D721Med (cell line): ENCODE measurements around the gene TAF1D.

ENCODE experiments used
- DNase-seq: peaks from one replicate; pipeline ENCODE4 v3.0.0; 2011; ENCODE audit warnings: low spot score; ENCODE audit not compliant: insufficient read length
- FAIRE-seq: peaks from 2 replicates; lab custom pipeline; 2011; peaks lifted over from hg19 to GRCh38; lab: Jason Lieb, UNC
- TF ChIP-seq, protein P1 (sequence below): IDR thresholded peaks from 2 replicates; pipeline ENCODE4 v1.5.1; 2012; ENCODE audit warnings: mild to moderate bottlenecking, control low read depth; ENCODE audit not compliant: insufficient read depth; ENCODE audit errors: missing control alignments

TAF1D gene

DNA sequence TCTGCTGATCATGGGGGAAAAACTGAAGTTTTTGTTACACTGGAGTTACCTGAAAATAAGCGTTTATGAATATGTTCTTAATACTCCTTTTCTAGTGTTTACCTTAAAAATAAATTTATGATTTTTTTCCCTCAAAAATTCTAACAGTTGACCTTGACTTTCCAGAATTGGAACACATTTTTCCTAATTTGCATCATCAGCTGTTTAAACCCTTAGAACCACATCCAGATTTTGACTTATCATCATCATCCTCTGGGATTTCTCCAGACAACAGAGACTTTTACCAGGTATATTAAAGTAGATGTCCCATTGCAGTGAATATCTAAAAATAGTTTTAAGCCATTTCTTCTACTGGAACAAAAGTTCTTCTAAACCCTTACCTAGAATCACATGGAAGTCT lies 17.2 kb downstream of the TAF1D start:
- no peak for DNase-seq
- no peak for FAIRE-seq
- TF ChIP-seq, protein P1, sequence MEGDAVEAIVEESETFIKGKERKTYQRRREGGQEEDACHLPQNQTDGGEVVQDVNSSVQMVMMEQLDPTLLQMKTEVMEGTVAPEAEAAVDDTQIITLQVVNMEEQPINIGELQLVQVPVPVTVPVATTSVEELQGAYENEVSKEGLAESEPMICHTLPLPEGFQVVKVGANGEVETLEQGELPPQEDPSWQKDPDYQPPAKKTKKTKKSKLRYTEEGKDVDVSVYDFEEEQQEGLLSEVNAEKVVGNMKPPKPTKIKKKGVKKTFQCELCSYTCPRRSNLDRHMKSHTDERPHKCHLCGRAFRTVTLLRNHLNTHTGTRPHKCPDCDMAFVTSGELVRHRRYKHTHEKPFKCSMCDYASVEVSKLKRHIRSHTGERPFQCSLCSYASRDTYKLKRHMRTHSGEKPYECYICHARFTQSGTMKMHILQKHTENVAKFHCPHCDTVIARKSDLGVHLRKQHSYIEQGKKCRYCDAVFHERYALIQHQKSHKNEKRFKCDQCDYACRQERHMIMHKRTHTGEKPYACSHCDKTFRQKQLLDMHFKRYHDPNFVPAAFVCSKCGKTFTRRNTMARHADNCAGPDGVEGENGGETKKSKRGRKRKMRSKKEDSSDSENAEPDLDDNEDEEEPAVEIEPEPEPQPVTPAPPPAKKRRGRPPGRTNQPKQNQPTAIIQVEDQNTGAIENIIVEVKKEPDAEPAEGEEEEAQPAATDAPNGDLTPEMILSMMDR, result no peak

DNA sequence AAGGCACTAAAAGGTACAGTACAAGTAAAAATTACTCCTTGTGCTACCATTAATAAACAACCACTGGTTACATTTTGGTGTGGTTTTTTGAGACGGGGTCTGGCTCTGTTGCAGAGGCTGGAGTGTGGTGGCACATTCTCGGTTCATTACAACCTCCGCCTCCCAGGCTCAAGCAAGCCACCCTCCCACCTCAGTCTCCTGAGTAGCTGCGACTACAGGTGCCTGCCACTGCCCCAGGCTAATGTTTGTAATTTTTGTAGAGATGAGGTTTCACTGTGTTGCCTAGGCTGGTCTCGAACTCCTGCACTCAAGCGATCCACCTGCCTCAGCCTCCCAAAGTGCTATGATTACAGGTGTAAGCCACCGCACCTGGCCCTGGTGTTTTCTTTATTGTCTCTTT lies 20.8 kb downstream of the TAF1D start:
- no peak for DNase-seq
- TF ChIP-seq, protein P1, result no peak
- FAIRE-seq, result no peak

DNA sequence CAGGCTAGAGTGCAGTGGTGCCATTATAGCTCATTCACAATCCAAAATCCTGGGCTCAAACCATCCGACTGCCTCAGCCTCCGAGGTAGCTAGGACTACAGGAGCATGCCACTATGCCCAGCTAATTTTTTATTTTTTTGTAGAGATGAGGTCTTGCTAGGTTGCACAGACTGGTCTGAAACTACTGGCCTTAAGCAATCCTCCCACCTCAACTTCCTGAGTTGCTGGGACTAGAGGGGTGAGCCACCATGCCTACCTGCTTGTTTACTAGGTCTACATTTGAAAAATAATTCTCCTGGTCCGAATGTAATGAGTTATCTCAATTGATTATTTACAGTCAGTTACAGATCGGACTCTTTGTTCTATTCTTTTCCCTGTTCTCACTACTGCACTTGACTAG lies 22.0 kb downstream of the TAF1D start:
- TF ChIP-seq, protein P1, result no peak
- no peak for FAIRE-seq
- no peak for DNase-seq

DNA sequence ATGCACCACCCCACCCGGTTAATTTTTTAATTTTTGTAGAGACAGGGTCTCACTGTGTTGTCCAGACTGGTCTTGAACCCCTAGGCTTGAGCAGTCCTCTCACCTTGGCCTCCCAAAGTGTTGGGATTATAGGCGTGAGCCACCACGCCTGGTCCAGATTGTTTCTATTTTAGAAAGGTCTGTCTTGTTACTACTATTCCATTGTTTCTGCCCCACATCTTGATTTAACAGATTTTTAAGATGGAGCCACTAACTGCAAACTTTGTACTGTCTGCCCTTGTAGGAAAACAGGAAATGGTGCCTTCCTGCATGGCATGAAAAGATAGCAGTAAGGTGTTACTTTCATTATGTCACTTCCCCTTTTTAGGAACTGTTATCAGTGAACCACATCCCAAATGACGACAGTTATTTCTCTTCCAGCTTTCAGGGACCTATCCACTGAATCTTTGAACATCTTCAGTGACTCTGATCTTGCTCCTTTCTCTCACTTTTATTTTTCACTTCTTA lies 23.2 kb downstream of the TAF1D start:
- no peak for DNase-seq
- no peak for FAIRE-seq
- TF ChIP-seq, protein P1, result no peak

DNA sequence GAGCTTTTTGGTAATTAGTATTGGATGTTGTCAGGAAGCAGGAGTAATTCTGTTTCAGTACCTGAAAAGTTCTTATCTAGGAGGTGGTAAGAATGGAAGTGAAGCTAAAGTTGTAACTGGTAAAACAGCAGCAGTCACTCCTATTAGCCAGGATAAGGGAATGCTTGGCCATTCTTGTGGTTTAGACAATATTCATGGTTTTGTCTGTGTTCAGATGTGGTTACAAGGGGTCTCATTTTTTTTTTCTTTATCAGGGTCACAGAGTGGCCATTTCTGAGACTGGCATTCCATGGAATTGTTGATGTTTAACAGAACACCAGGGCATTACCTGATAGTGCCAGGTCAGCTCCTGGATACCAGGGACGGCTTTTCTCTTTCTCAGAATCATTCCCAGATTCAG lies 23.8 kb downstream of the TAF1D start:
- no peak for FAIRE-seq
- no peak for DNase-seq

DNA sequence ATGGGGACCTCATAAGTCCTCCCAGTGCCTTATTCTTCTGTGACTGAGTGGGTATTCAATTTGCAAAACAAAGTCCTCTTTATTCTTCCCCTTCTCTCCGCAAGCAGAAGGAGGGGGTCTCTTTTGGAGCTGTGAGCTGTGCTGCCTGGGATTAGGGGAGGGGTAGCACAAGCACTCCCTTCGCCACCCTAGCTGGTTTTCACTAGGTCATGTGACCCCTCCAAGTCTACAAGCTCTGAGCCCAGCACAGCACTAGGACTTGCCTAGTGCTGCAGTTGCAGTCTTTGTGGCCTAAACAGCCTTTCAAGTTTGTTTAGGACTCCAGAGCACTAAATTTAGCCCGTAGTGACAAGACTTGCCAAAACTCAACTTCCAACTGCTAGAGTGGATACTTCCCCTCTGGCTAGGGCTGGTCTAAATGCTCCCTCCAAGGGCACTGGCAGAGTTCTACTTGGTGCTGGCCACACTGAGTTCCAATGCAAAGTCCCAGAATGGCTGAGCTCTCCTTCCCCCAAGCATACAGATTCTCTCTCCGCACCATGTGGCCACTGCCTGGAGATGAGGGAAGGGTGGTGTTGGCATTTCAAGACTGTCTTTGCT lies 25.4 kb downstream of the TAF1D start:
- TF ChIP-seq, protein P1, result no peak

More for the DNA sequence above, 23.8 kb downstream of the TAF1D start:
- TF ChIP-seq, protein P1, result no peak

DNA sequence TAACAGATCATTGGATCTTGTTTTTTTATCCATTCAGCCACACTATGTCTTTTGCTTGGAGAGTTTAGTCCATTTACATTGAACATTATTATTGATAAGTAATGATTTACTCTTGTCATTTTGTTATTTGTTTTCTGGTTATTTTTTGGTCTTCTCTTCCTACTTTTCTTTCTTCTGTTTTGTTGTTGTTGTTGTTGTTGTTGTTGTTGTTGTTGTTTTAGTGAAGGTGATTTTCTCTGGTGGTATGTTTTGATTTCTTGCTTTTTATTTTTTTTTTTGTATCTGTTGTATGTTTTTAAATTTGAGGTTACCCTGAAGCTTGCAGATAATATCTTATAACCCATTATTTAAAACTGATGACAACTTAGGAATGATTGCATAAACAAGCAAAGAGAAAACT lies 28.6 kb downstream of the TAF1D start:
- DNase-seq, result no peak
- TF ChIP-seq, protein P1, result no peak
- no peak for FAIRE-seq

More for the DNA sequence above, 25.4 kb downstream of the TAF1D start:
- DNase-seq (no peak), FAIRE-seq (no peak)
